Liver (tissue), 9 donors: Measurements from ENCODE around the gene CEP120. TPM values are rescaled to one million over a fixed set of nuclear protein-coding genes. Genes with fewer than 3 reads are reported as not detected.

Source experiments
- DNase-seq: peaks from one replicate; pipeline ENCODE4 v3.0.0-alpha.2; 2017; ENCODE audit warnings: low spot score
- H3K27ac ChIP-seq, 2 donors: one replicate each; pipeline ENCODE4 v1.7.0; 2013; ENCODE audit warnings: inconsistent platforms in 2 of 2, low read length in 2 of 2, control low read depth in 1 of 2, low read depth in 1 of 2, mild to moderate bottlenecking in 1 of 2
- H3K27me3 ChIP-seq, 4 donors: one replicate each; pipeline versions ENCODE4 v1.6.1 to v1.7.0; 2013; ENCODE audit warnings: low read length in 3 of 4, inconsistent platforms in 1 of 4, mild to moderate bottlenecking in 1 of 4, moderate library complexity in 1 of 4; ENCODE audit not compliant: control insufficient read depth in 4 of 4, insufficient read depth in 4 of 4
- H3K36me3 ChIP-seq, 4 donors: one replicate each; pipeline versions ENCODE4 v1.6.1 to v1.7.0; 2013; ENCODE audit warnings: low read length in 3 of 4, mild to moderate bottlenecking in 3 of 4, low read depth in 1 of 4, moderate library complexity in 1 of 4; ENCODE audit not compliant: control insufficient read depth in 4 of 4, insufficient read depth in 3 of 4
- H3K4me1 ChIP-seq, 4 donors: one replicate each; pipeline versions ENCODE4 v1.6.1 to v1.7.0; 2013; ENCODE audit warnings: low read length in 3 of 4, mild to moderate bottlenecking in 3 of 4, moderate library complexity in 1 of 4; ENCODE audit not compliant: control insufficient read depth in 4 of 4, insufficient read depth in 4 of 4
- H3K4me3 ChIP-seq, 3 donors: one replicate each; pipeline versions ENCODE4 v1.6.1 to v1.7.0; 2013; ENCODE audit warnings: low read length in 3 of 3, control low read depth in 1 of 3, low read depth in 1 of 3, mild to moderate bottlenecking in 1 of 3
- H3K9ac ChIP-seq, 2 donors: one replicate each; pipeline ENCODE4 v1.7.0; 2013; ENCODE audit warnings: low read length in 2 of 2, mild to moderate bottlenecking in 2 of 2, moderate library complexity in 2 of 2, control low read depth in 1 of 2, low read depth in 1 of 2
- H3K9me3 ChIP-seq, 4 donors: one replicate each; pipeline versions ENCODE4 v1.6.1 to v1.7.0; 2013; ENCODE audit warnings: low read length in 3 of 4; ENCODE audit not compliant: control insufficient read depth in 4 of 4
- GABPA ChIP-seq, 2 donors: IDR thresholded peaks in 1 of 2; conservative IDR thresholded peaks in 1 of 2; 2 replicates each; pipeline ENCODE4 v1.6.1; 2016; ENCODE audit warnings: antibody characterized with exemption in 2 of 2, mild to moderate bottlenecking in 1 of 2, moderate library complexity in 1 of 2
- HNF4A ChIP-seq, 2 donors: conservative IDR thresholded peaks; 2 replicates each; pipeline ENCODE4 v1.6.1; 2016; ENCODE audit warnings: antibody characterized with exemption in 2 of 2, mild to moderate bottlenecking in 2 of 2
- HNF4G ChIP-seq: IDR thresholded peaks from 2 replicates; pipeline ENCODE4 v1.6.1; 2016; ENCODE audit warnings: antibody characterized with exemption
- JUND ChIP-seq, 2 donors: IDR thresholded peaks; 2 replicates each; pipeline ENCODE4 v1.6.1; 2016; ENCODE audit warnings: antibody characterized with exemption in 2 of 2
- RAD21 ChIP-seq, 2 donors: IDR thresholded peaks; 2 replicates each; pipeline ENCODE4 v1.6.1; 2016; ENCODE audit warnings: antibody characterized with exemption in 2 of 2, mild to moderate bottlenecking in 2 of 2
- RXRA ChIP-seq, 2 donors: IDR thresholded peaks; 2 replicates each; pipeline ENCODE4 v1.6.1; 2017 to 2018; ENCODE audit warnings: antibody characterized with exemption in 2 of 2, mild to moderate bottlenecking in 1 of 2
- SP1 ChIP-seq: IDR thresholded peaks from 2 replicates; pipeline ENCODE4 v1.6.1; 2018; ENCODE audit warnings: antibody characterized with exemption, mild to moderate bottlenecking
- YY1 ChIP-seq: IDR thresholded peaks from 2 replicates; pipeline ENCODE4 v1.6.1; 2016; ENCODE audit warnings: antibody characterized with exemption, mild to moderate bottlenecking
- WGBS: extraction: QIAGEN DNeasy Blood & Tissue Kit; methylation state at CpG from one replicate; pipeline ENCODE4 v1.1.7; 2013; 5-methylcytosine and 5-hydroxymethylcytosine counted together
- polyA plus RNA-seq, 2 donors: library from polyadenylated mRNA; stranded (reverse) in 1 of 2; unstranded in 1 of 2; fragments of 200-250 nt in 1 of 2; fragments of >200 nt in 1 of 2; fragmentation: Nextera tagmentation in 1 of 2; extraction: Ambion mirVana in 1 of 2; gene quantifications; one replicate each; pipeline versions ENCODE4 v1.2.1 to v1.2.3, GENCODE V29; 2013 to 2015
- total RNA-seq, 2 donors: library from RNA; depleted of rRNA; stranded (reverse); fragments of >200 nt; gene quantifications; one replicate each; pipeline ENCODE4 v1.2.3, GENCODE V29; 2014
- TF ChIP-seq, protein P1 (sequence below): fragments of 150-350 bp; IDR thresholded peaks from 2 replicates; pipeline ENCODE4 v1.5.1; 2017; ENCODE audit warnings: improper control_type of control experiment, low read depth, low read length; ENCODE audit not compliant: missing input control
- TF ChIP-seq, protein P2 (sequence below): IDR thresholded peaks from 2 replicates; pipeline ENCODE4 v1.6.1; 2016; ENCODE audit warnings: antibody characterized with exemption
- TF ChIP-seq, protein P3 (sequence below): IDR thresholded peaks from 2 replicates; pipeline ENCODE4 v1.6.1; 2016; ENCODE audit warnings: antibody characterized with exemption
- TF ChIP-seq, protein P4 (sequence below): IDR thresholded peaks from 2 replicates; pipeline ENCODE4 v1.6.1; 2016; ENCODE audit warnings: antibody characterized with exemption, mild to moderate bottlenecking
- donor health status: healthy.
- donor health status: healthy.
- donor health status: healthy.
- donor health status: healthy.
- donor health status: healthy.

CEP120 gene
- total and polyA plus RNA-seq, 4 donors = 2.1 to 11.0 (median 6.7) TPM

DNA sequence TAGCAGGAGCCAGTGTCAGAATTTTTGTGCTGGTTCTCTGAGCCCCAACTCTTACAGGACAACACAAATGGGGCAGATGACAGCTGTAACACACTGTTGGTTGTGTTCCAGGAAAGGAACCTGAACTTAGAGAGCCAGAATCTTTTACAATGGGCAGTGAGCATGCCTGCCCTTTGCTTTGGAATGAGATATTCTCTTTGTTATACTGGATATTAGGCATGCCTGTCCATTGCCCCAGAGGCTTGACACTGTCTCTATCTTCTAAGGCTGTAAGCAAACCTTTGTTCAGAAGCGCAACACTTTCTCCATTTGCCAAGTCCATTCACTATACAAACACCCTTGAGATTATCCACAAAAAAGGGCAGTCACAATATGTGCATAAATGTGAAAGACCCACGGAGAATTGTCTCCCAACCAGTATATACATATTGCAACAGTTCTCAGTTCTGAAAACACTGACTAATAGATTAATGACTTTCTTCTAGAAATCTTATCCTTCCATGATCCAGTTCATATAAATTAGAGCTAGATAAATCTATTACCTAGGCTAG lies 26.3 kb upstream of the CEP120 start:
- no peak for TF ChIP-seq HNF4A (conservative IDR thresholded peaks at IDR 0.05)
- Histone ChIP-seq H3K27ac (no peak overlapping the region), H3K4me1 (peaks cover 3 to 14% (median 8%) of the 10 kb centered on the region in 4 donors), H3K36me3 (no peaks in the 10 kb centered on the region), H3K9me3 (no peaks in the 10 kb centered on the region), H3K27me3 (no peaks in the 10 kb centered on the region), H3K4me3 (no peak overlapping the region), H3K9ac (no peak overlapping the region)
- WGBS = 76% methylated on average over 2 of the region's 2 CpGs
- no peak for DNase-seq

DNA sequence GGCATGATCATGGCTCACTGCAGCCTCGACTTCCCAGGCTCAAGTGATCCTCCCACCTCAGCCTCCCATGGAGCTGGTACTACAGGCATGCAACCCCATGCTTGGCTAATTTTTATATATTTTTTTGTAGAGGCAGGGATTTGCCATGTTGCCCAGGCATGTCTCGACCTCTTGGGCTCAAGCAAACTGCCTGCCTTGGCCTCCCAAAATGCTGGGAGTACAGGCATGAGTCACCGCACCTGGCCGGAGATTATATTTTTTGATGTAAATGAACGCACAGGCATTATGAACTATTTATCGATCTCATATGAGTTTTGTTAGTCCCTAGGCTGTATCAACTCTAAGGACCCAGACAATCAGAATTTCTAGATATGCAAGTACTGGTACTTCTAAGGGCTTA lies 25.5 kb upstream of the CEP120 start:
- H3K27ac ChIP-seq = no peak overlapping the region
- H3K4me3 ChIP-seq = no peak overlapping the region
- TF ChIP-seq HNF4G (no peak), GABPA (IDR thresholded peaks at IDR 0.05 in 1 of 2, conservative IDR thresholded peaks at IDR 0.05 in 1 of 2) (no peak), YY1 (no peak), SP1 (no peak)
- TF ChIP-seq, protein P1, sequence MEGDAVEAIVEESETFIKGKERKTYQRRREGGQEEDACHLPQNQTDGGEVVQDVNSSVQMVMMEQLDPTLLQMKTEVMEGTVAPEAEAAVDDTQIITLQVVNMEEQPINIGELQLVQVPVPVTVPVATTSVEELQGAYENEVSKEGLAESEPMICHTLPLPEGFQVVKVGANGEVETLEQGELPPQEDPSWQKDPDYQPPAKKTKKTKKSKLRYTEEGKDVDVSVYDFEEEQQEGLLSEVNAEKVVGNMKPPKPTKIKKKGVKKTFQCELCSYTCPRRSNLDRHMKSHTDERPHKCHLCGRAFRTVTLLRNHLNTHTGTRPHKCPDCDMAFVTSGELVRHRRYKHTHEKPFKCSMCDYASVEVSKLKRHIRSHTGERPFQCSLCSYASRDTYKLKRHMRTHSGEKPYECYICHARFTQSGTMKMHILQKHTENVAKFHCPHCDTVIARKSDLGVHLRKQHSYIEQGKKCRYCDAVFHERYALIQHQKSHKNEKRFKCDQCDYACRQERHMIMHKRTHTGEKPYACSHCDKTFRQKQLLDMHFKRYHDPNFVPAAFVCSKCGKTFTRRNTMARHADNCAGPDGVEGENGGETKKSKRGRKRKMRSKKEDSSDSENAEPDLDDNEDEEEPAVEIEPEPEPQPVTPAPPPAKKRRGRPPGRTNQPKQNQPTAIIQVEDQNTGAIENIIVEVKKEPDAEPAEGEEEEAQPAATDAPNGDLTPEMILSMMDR = no peak
- TF ChIP-seq, protein P2, sequence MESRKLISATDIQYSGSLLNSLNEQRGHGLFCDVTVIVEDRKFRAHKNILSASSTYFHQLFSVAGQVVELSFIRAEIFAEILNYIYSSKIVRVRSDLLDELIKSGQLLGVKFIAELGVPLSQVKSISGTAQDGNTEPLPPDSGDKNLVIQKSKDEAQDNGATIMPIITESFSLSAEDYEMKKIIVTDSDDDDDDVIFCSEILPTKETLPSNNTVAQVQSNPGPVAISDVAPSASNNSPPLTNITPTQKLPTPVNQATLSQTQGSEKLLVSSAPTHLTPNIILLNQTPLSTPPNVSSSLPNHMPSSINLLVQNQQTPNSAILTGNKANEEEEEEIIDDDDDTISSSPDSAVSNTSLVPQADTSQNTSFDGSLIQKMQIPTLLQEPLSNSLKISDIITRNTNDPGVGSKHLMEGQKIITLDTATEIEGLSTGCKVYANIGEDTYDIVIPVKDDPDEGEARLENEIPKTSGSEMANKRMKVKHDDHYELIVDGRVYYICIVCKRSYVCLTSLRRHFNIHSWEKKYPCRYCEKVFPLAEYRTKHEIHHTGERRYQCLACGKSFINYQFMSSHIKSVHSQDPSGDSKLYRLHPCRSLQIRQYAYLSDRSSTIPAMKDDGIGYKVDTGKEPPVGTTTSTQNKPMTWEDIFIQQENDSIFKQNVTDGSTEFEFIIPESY = no peak
- H3K4me1 ChIP-seq = peaks cover 3 to 14% (median 8%) of the 10 kb centered on the region in 4 donors
- no peaks in the 10 kb centered on the region for H3K9me3 ChIP-seq
- H3K36me3 ChIP-seq = no peaks in the 10 kb centered on the region
- no peaks in the 10 kb centered on the region for H3K27me3 ChIP-seq
- WGBS = 93% methylated on average over 6 of the region's 6 CpGs
- no peak overlapping the region for H3K9ac ChIP-seq
- DNase-seq = no peak

DNA sequence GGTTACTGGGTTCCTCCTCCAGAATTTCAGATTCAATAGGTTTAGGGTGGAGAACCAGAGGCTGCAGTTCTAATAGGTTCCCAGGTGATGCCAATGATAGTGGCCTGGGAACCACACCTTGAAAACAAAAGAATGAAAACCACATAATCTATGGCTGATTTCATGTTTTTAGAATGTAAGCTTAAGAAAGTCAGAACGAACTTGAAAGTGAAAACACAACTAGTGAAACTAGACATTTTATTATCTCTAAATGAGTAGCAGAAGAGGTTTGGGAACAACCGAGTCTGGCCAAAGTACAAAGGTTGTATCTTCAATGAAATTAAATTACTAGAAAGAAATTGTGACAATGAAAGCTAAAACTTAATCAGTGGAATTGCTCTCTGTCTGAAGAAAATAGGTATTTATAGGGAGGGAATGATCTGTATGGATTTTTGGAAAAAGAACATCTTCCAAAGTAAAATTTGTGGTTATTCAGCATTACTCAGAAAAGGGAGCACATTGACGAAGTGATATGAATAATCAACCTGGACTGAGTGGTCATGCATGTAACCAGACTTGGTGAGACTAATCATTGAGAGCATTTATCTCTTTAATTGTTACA lies 24.9 kb upstream of the CEP120 start:
- H3K9ac ChIP-seq = no peak overlapping the region
- H3K4me3 ChIP-seq = no peak overlapping the region
- no peaks in the 10 kb centered on the region for H3K27me3 ChIP-seq
- H3K36me3 ChIP-seq = no peaks in the 10 kb centered on the region
- H3K27ac ChIP-seq = no peak overlapping the region
- no peak for DNase-seq
- 46% methylated on average over 3 of the region's 3 CpGs for WGBS
- no peaks in the 10 kb centered on the region for H3K9me3 ChIP-seq
- TF ChIP-seq JUND (IDR thresholded peaks at IDR 0.05) (no peak), HNF4G (peak; percentile 46), HNF4A (conservative IDR thresholded peaks at IDR 0.05) (peak; percentile 76 to 80), RAD21 (IDR thresholded peaks at IDR 0.05) (no peak), SP1 (peak; percentile 25), GABPA (IDR thresholded peaks at IDR 0.05 in 1 of 2, conservative IDR thresholded peaks at IDR 0.05 in 1 of 2) (no peak), RXRA (IDR thresholded peaks at IDR 0.05) (no peak)
- TF ChIP-seq, protein P3, sequence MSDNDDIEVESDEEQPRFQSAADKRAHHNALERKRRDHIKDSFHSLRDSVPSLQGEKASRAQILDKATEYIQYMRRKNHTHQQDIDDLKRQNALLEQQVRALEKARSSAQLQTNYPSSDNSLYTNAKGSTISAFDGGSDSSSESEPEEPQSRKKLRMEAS = no peak
- TF ChIP-seq, protein P1 = no peak
- TF ChIP-seq, protein P4, sequence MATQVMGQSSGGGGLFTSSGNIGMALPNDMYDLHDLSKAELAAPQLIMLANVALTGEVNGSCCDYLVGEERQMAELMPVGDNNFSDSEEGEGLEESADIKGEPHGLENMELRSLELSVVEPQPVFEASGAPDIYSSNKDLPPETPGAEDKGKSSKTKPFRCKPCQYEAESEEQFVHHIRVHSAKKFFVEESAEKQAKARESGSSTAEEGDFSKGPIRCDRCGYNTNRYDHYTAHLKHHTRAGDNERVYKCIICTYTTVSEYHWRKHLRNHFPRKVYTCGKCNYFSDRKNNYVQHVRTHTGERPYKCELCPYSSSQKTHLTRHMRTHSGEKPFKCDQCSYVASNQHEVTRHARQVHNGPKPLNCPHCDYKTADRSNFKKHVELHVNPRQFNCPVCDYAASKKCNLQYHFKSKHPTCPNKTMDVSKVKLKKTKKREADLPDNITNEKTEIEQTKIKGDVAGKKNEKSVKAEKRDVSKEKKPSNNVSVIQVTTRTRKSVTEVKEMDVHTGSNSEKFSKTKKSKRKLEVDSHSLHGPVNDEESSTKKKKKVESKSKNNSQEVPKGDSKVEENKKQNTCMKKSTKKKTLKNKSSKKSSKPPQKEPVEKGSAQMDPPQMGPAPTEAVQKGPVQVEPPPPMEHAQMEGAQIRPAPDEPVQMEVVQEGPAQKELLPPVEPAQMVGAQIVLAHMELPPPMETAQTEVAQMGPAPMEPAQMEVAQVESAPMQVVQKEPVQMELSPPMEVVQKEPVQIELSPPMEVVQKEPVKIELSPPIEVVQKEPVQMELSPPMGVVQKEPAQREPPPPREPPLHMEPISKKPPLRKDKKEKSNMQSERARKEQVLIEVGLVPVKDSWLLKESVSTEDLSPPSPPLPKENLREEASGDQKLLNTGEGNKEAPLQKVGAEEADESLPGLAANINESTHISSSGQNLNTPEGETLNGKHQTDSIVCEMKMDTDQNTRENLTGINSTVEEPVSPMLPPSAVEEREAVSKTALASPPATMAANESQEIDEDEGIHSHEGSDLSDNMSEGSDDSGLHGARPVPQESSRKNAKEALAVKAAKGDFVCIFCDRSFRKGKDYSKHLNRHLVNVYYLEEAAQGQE = no peak
- peaks cover 3 to 14% (median 8%) of the 10 kb centered on the region in 4 donors for H3K4me1 ChIP-seq
